GM23338 (cell line): ENCODE measurements around the gene NCOA7.

Experiments used
- CREB1 ChIP-seq: fragments of 250-450 bp; sonication (Bioruptor Pico); IDR thresholded peaks from 2 replicates; pipeline ENCODE4 v1.5.0; 2020; ENCODE audit warnings: low read depth, mild to moderate bottlenecking, moderate library complexity
- ETS1 ChIP-seq: IDR thresholded peaks from 2 replicates; pipeline ENCODE4 v1.6.1; 2016; ENCODE audit warnings: antibody characterized with exemption
- EZH2 ChIP-seq: fragments of 200-600 bp; sonication (generic); IDR thresholded peaks from one replicate; pipeline ENCODE4 v1.8.0; 2017; ENCODE audit warnings: antibody characterized with exemption, mild to moderate bottlenecking, low read depth; ENCODE audit not compliant: unreplicated experiment
- EZH2phosphoT487 ChIP-seq: fragments of 200-600 bp; sonication (generic); IDR thresholded peaks from one replicate; pipeline ENCODE4 v1.8.1; 2018; ENCODE audit warnings: antibody characterized with exemption; ENCODE audit not compliant: unreplicated experiment
- JUNB ChIP-seq: IDR thresholded peaks from one replicate; pipeline ENCODE4 v1.6.1; 2016; ENCODE audit warnings: antibody characterized with exemption; ENCODE audit not compliant: unreplicated experiment
- NANOG ChIP-seq: IDR thresholded peaks from 2 replicates; pipeline ENCODE4 v1.6.1; 2016; ENCODE audit warnings: antibody characterized with exemption, borderline replicate concordance
- POLR2AphosphoS5 ChIP-seq: IDR thresholded peaks from 2 replicates; pipeline ENCODE4 v1.6.1; 2016; ENCODE audit warnings: antibody characterized with exemption, low read depth
- REST ChIP-seq: IDR thresholded peaks from one replicate; pipeline ENCODE4 v1.6.1; 2018; ENCODE audit warnings: antibody characterized with exemption; ENCODE audit not compliant: unreplicated experiment
- STAT1 ChIP-seq: IDR thresholded peaks from one replicate; pipeline ENCODE4 v1.6.1; 2016; ENCODE audit warnings: antibody characterized with exemption; ENCODE audit not compliant: unreplicated experiment
- ZNF114 ChIP-seq: fragments of 250-450 bp; sonication (Bioruptor Pico); IDR thresholded peaks from 2 replicates; pipeline ENCODE4 v1.5.0; 2020; ENCODE audit warnings: mild to moderate bottlenecking, moderate library complexity
- ZNF331 ChIP-seq: fragments of 250-450 bp; sonication (Bioruptor Pico); IDR thresholded peaks from 2 replicates; pipeline ENCODE4 v1.5.0; 2020; ENCODE audit warnings: low read depth, mild to moderate bottlenecking, moderate library complexity
- ZNF462 ChIP-seq: fragments of 250-450 bp; sonication (Bioruptor Pico); IDR thresholded peaks from 2 replicates; pipeline ENCODE4 v1.5.0; 2020; ENCODE audit warnings: mild to moderate bottlenecking, moderate library complexity
- TF ChIP-seq, protein P1 (sequence below), 2 experiments: fragments of 200-600 bp in 1 of 2; sonication (generic) in 1 of 2; conservative IDR thresholded peaks; 2 replicates each; pipeline versions ENCODE4 v1.5.1 to v1.6.1; 2016 to 2017; ENCODE audit warnings: antibody characterized with exemption in 2 of 2, low read depth in 2 of 2, mild to moderate bottlenecking in 2 of 2, moderate library complexity in 1 of 2

DNA sequence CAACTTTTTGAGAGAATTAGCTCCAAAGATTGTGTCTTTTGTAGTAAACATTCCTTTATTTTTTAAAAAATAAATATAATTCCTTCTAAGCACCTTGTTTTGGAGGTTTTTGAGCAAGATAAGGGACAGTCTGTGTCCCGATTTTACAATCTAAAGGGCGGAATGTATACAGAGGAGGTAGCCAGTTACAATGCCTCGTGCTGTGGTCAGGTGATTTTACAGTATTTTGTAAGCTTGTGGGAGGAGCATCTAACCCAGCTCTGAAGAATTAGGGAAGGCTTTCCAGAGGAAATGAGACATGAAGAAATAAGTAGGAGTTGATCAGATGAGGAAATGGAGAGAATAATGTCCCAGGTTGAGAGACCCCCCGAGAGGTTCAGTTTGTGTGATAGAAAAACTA lies 167.1 kb downstream of the NCOA7 start:
- TF ChIP-seq, protein P1, sequence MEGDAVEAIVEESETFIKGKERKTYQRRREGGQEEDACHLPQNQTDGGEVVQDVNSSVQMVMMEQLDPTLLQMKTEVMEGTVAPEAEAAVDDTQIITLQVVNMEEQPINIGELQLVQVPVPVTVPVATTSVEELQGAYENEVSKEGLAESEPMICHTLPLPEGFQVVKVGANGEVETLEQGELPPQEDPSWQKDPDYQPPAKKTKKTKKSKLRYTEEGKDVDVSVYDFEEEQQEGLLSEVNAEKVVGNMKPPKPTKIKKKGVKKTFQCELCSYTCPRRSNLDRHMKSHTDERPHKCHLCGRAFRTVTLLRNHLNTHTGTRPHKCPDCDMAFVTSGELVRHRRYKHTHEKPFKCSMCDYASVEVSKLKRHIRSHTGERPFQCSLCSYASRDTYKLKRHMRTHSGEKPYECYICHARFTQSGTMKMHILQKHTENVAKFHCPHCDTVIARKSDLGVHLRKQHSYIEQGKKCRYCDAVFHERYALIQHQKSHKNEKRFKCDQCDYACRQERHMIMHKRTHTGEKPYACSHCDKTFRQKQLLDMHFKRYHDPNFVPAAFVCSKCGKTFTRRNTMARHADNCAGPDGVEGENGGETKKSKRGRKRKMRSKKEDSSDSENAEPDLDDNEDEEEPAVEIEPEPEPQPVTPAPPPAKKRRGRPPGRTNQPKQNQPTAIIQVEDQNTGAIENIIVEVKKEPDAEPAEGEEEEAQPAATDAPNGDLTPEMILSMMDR (conservative IDR thresholded peaks at IDR 0.05; ENCODE audit: low read depth in 2 of 2), result no peak
- TF ChIP-seq POLR2AphosphoS5, result no peak
- no peak for TF ChIP-seq EZH2
- TF ChIP-seq ZNF114, result no peak
- no peak for TF ChIP-seq ETS1
- no peak for TF ChIP-seq REST
- no peak for TF ChIP-seq CREB1 (CRISPR knock-in tag)
- TF ChIP-seq JUNB, result no peak
- TF ChIP-seq EZH2phosphoT487, result no peak
- no peak for TF ChIP-seq STAT1
- no peak for TF ChIP-seq ZNF331 (CRISPR knock-in tag)
- no peak for TF ChIP-seq NANOG
- TF ChIP-seq ZNF462 (CRISPR knock-in tag), result no peak
